Measurements from ENCODE around the gene OSBPL10. TPM values are rescaled to one million over a fixed set of nuclear protein-coding genes. Genes with fewer than 3 reads are reported as not detected.

The OSBPL10 gene
- total RNA-seq, 1 donor, result 29.0 TPM

GRCh38 chr3:31648286-31648968, 332.6 kb downstream of the OSBPL10 start:
- Histone ChIP-seq H4K20me1 (ENCODE audit: insufficient read depth, low read length) (no peaks in the 10 kb centered on the region), H3K36me3 (ENCODE audit: insufficient read depth, low read length) (peaks cover 14% of the 10 kb centered on the region), H2AFZ (ENCODE audit: low read length) (no peak overlapping the region), H3K27me3 (ENCODE audit: insufficient read depth, low read length) (no peaks in the 10 kb centered on the region), H3K27ac (ENCODE audit: low read depth, low read length) (no peak overlapping the region), H3K4me2 (ENCODE audit: insufficient read depth, low read length) (no peak overlapping the region), H3K79me2 (ENCODE audit: insufficient read depth, low read length) (no peaks in the 10 kb centered on the region), H3K4me1 (ENCODE audit: insufficient read depth, low read length) (no peaks in the 10 kb centered on the region), H3K9me3 (ENCODE audit: low read depth, low read length) (peaks cover 16% of the 10 kb centered on the region), H3K4me3 (ENCODE audit: insufficient read depth, low read length) (no peak overlapping the region)
- no peak for DNase-seq (ENCODE audit: insufficient read length, low spot score, missing footprints)
- no peak for TF ChIP-seq CTCF (IDR thresholded peaks at IDR 0.05; ENCODE audit: extremely low read depth, low read depth, low read length)

GRCh38 chr3:31645256-31645655, 335.8 kb downstream of the OSBPL10 start:
- Histone ChIP-seq H3K9me3 (ENCODE audit: low read depth, low read length) (peaks cover 11% of the 10 kb centered on the region), H3K4me1 (ENCODE audit: insufficient read depth, low read length) (no peaks in the 10 kb centered on the region), H3K27ac (ENCODE audit: low read depth, low read length) (no peak overlapping the region), H3K79me2 (ENCODE audit: insufficient read depth, low read length) (no peaks in the 10 kb centered on the region), H3K27me3 (ENCODE audit: insufficient read depth, low read length) (no peaks in the 10 kb centered on the region), H3K4me3 (ENCODE audit: insufficient read depth, low read length) (no peak overlapping the region), H4K20me1 (ENCODE audit: insufficient read depth, low read length) (no peaks in the 10 kb centered on the region), H3K4me2 (ENCODE audit: insufficient read depth, low read length) (no peak overlapping the region), H3K36me3 (ENCODE audit: insufficient read depth, low read length) (peaks cover 14% of the 10 kb centered on the region), H2AFZ (ENCODE audit: low read length) (no peak overlapping the region)
- no peak for DNase-seq (ENCODE audit: insufficient read length, low spot score, missing footprints)
- TF ChIP-seq CTCF (IDR thresholded peaks at IDR 0.05; ENCODE audit: extremely low read depth, low read depth, low read length), result no peak

GRCh38 chr3:31639828-31640227, 341.2 kb downstream of the OSBPL10 start:
- Histone ChIP-seq H4K20me1 (ENCODE audit: insufficient read depth, low read length) (no peaks in the 10 kb centered on the region), H3K4me2 (ENCODE audit: insufficient read depth, low read length) (no peak overlapping the region), H3K4me1 (ENCODE audit: insufficient read depth, low read length) (no peaks in the 10 kb centered on the region), H3K9me3 (ENCODE audit: low read depth, low read length) (no peaks in the 10 kb centered on the region), H3K27ac (ENCODE audit: low read depth, low read length) (no peak overlapping the region), H3K79me2 (ENCODE audit: insufficient read depth, low read length) (no peaks in the 10 kb centered on the region), H3K4me3 (ENCODE audit: insufficient read depth, low read length) (no peak overlapping the region), H2AFZ (ENCODE audit: low read length) (no peak overlapping the region), H3K27me3 (ENCODE audit: insufficient read depth, low read length) (no peaks in the 10 kb centered on the region), H3K36me3 (ENCODE audit: insufficient read depth, low read length) (peaks cover 7% of the 10 kb centered on the region)
- TF ChIP-seq CTCF (IDR thresholded peaks at IDR 0.05; ENCODE audit: extremely low read depth, low read depth, low read length), result no peak
- no peak for DNase-seq (ENCODE audit: insufficient read length, low spot score, missing footprints)

- Histone ChIP-seq H3K9me3 (ENCODE audit: low read depth, low read length) (no peaks in the 10 kb centered on the region), H3K4me1 (ENCODE audit: insufficient read depth, low read length) (no peaks in the 10 kb centered on the region), H3K4me2 (ENCODE audit: insufficient read depth, low read length) (no peak overlapping the region), H3K4me3 (ENCODE audit: insufficient read depth, low read length) (no peak overlapping the region), H3K27ac (ENCODE audit: low read depth, low read length) (no peak overlapping the region), H4K20me1 (ENCODE audit: insufficient read depth, low read length) (no peaks in the 10 kb centered on the region), H3K27me3 (ENCODE audit: insufficient read depth, low read length) (no peaks in the 10 kb centered on the region), H2AFZ (ENCODE audit: low read length) (no peak overlapping the region), H3K36me3 (ENCODE audit: insufficient read depth, low read length) (peaks cover 7% of the 10 kb centered on the region), H3K79me2 (ENCODE audit: insufficient read depth, low read length) (no peaks in the 10 kb centered on the region)
- DNase-seq (ENCODE audit: insufficient read length, low spot score, missing footprints), result no peak
- no peak for TF ChIP-seq CTCF (IDR thresholded peaks at IDR 0.05; ENCODE audit: extremely low read depth, low read depth, low read length)
Measured at GRCh38 chr3:31636694-31637442, 344.2 kb downstream of the OSBPL10 start.
